ENCODE measurements around the gene RBPJ.

RBPJ gene

DNA sequence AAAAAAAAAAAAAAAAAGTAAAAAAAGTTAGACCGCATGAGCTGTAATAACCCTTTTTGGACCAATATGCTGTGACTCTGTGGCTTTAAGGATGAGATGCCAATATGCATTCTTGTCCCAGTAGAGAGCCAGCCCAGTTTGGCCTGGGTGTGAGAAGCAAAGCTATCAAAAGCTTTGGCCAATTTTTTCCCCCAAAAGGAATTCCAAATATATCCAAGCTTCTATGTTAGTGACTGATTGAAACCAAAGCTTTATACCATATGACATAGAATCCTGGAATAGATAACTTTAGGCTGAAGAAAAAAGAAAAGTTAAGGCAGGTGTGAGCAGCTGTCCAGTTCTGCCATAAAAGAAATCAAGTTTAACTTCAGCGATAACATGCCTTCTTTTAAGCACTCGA is 30.5 kb upstream of the RBPJ start:
- H3K27ac ChIP-seq (ENCODE audit: low read depth, low read length), result no peak overlapping the region
- no peak overlapping the region for H3K9ac ChIP-seq (ENCODE audit: low read length)
- no peak overlapping the region for H3K4me3 ChIP-seq (ENCODE audit: low read length)
- no peaks in the 10 kb centered on the region for H3K27me3 ChIP-seq (ENCODE audit: control insufficient read depth, insufficient read depth, low read length)
- H3K4me1 ChIP-seq (ENCODE audit: control insufficient read depth, insufficient read depth, low read length), result no peaks in the 10 kb centered on the region
- H3K36me3 ChIP-seq (ENCODE audit: control insufficient read depth, insufficient read depth, low read length), result no peaks in the 10 kb centered on the region

DNA sequence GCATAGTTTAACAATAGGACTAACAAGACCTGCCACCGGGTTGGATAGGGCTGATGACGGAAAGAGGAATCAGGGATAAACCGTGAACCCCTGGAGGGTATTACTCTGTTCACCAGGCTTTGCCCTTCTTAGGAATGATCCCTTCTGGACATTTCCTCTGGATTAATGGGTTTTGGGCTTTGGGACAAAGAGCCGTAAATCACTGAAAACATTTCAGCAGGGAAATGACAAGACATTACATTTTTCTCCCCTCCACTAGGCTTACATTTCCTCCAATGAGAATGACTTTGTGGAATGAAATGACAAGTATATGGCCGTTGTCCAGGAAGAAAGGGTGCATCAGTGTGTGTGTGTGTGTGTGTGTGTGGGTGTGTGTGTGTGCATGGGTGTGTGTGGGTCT is 25.9 kb upstream of the RBPJ start:
- Histone ChIP-seq H3K4me1 (ENCODE audit: control insufficient read depth, insufficient read depth, low read length) (no peaks in the 10 kb centered on the region), H3K4me3 (ENCODE audit: low read length) (no peak overlapping the region), H3K27me3 (ENCODE audit: control insufficient read depth, insufficient read depth, low read length) (no peaks in the 10 kb centered on the region), H3K36me3 (ENCODE audit: control insufficient read depth, insufficient read depth, low read length) (no peaks in the 10 kb centered on the region), H3K9ac (ENCODE audit: low read length) (no peak overlapping the region), H3K27ac (ENCODE audit: low read depth, low read length) (no peak overlapping the region)

- H3K4me1 ChIP-seq (ENCODE audit: control insufficient read depth, insufficient read depth, low read length), result no peaks in the 10 kb centered on the region
- no peaks in the 10 kb centered on the region for H3K27me3 ChIP-seq (ENCODE audit: control insufficient read depth, insufficient read depth, low read length)
- H3K9ac ChIP-seq (ENCODE audit: low read length), result no peak overlapping the region
- no peaks in the 10 kb centered on the region for H3K36me3 ChIP-seq (ENCODE audit: control insufficient read depth, insufficient read depth, low read length)
- no peak overlapping the region for H3K27ac ChIP-seq (ENCODE audit: low read depth, low read length)
- H3K4me3 ChIP-seq (ENCODE audit: low read length), result no peak overlapping the region
Observed at GRCh38 chr4:26296021-26296420, 24.8 kb upstream of the RBPJ start.

- Histone ChIP-seq H3K36me3 (ENCODE audit: control insufficient read depth, insufficient read depth, low read length) (no peaks in the 10 kb centered on the region), H3K27me3 (ENCODE audit: control insufficient read depth, insufficient read depth, low read length) (no peaks in the 10 kb centered on the region), H3K27ac (ENCODE audit: low read depth, low read length) (no peak overlapping the region), H3K4me3 (ENCODE audit: low read length) (no peak overlapping the region), H3K4me1 (ENCODE audit: control insufficient read depth, insufficient read depth, low read length) (no peaks in the 10 kb centered on the region), H3K9ac (ENCODE audit: low read length) (no peak overlapping the region)
Observed at GRCh38 chr4:26296514-26296913, 24.3 kb upstream of the RBPJ start.

DNA sequence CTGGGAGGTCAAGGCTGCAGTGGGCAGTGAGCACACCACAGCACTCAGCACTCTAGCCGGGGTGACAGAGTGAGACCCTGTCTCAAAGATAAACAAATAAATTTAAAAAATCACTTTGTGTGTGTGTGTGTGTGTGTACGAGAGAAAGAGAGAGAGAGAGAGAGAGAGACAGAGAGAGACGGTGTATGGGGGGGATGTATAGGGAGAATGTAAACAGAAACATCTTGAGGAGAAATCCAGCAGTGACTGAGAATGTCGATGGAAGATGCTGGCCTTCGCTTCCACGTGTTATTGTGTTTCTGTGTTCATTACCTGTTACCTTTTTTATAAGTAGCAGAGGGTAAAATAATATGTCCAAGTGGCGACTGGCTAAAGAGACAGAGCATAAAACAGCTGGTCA is 23.6 kb upstream of the RBPJ start:
- no peaks in the 10 kb centered on the region for H3K36me3 ChIP-seq (ENCODE audit: control insufficient read depth, insufficient read depth, low read length)
- no peak overlapping the region for H3K27ac ChIP-seq (ENCODE audit: low read depth, low read length)
- H3K27me3 ChIP-seq (ENCODE audit: control insufficient read depth, insufficient read depth, low read length), result no peaks in the 10 kb centered on the region
- H3K4me3 ChIP-seq (ENCODE audit: low read length), result no peak overlapping the region
- H3K9ac ChIP-seq (ENCODE audit: low read length), result no peak overlapping the region
- H3K4me1 ChIP-seq (ENCODE audit: control insufficient read depth, insufficient read depth, low read length), result no peaks in the 10 kb centered on the region

DNA sequence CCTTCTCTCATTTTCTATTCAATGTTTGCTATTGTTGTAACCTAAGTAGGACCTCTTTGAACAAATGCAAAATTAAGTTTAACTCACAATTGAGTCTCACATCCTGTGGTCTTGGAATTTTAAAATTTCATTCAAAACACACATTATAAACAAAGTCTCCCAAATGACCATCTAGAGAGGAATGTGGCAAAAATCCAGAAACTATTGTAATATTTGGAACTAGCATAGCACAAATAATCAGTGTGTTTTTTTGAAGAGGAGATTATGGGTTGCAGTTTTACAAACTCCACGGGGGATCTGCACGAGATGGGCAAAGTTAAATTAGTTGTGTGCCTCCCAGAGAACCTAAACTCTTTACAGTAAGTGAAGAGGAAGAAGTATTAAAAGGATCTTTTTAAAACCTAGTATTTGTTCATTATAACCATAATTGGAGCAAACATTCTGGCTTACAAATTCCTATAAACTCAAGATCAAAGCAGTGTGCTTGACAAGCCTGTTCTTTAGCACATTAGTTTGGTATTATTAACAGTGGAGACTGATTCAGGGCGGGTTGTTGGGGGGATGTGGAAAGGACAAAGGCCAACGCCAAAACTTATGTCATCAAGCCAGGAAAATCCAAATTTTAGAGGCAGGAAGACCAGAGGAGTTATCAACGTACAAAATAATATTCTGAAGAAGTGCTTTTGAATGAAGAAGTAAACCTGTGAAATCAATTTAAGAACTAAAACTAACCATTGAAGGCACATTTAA is 22.4 kb upstream of the RBPJ start:
- Histone ChIP-seq H3K27me3 (ENCODE audit: control insufficient read depth, insufficient read depth, low read length) (no peaks in the 10 kb centered on the region), H3K36me3 (ENCODE audit: control insufficient read depth, insufficient read depth, low read length) (no peaks in the 10 kb centered on the region), H3K9ac (ENCODE audit: low read length) (no peak overlapping the region), H3K4me1 (ENCODE audit: control insufficient read depth, insufficient read depth, low read length) (no peaks in the 10 kb centered on the region), H3K27ac (ENCODE audit: low read depth, low read length) (no peak overlapping the region), H3K4me3 (ENCODE audit: low read length) (no peak overlapping the region)

GRCh38 chr4:26299254-26299882 is 21.4 kb upstream of the RBPJ start:
- Histone ChIP-seq H3K4me3 (ENCODE audit: low read length) (no peak overlapping the region), H3K27ac (ENCODE audit: low read depth, low read length) (no peak overlapping the region), H3K36me3 (ENCODE audit: control insufficient read depth, insufficient read depth, low read length) (no peaks in the 10 kb centered on the region), H3K4me1 (ENCODE audit: control insufficient read depth, insufficient read depth, low read length) (no peaks in the 10 kb centered on the region), H3K9ac (ENCODE audit: low read length) (no peak overlapping the region), H3K27me3 (ENCODE audit: control insufficient read depth, insufficient read depth, low read length) (no peaks in the 10 kb centered on the region)

DNA sequence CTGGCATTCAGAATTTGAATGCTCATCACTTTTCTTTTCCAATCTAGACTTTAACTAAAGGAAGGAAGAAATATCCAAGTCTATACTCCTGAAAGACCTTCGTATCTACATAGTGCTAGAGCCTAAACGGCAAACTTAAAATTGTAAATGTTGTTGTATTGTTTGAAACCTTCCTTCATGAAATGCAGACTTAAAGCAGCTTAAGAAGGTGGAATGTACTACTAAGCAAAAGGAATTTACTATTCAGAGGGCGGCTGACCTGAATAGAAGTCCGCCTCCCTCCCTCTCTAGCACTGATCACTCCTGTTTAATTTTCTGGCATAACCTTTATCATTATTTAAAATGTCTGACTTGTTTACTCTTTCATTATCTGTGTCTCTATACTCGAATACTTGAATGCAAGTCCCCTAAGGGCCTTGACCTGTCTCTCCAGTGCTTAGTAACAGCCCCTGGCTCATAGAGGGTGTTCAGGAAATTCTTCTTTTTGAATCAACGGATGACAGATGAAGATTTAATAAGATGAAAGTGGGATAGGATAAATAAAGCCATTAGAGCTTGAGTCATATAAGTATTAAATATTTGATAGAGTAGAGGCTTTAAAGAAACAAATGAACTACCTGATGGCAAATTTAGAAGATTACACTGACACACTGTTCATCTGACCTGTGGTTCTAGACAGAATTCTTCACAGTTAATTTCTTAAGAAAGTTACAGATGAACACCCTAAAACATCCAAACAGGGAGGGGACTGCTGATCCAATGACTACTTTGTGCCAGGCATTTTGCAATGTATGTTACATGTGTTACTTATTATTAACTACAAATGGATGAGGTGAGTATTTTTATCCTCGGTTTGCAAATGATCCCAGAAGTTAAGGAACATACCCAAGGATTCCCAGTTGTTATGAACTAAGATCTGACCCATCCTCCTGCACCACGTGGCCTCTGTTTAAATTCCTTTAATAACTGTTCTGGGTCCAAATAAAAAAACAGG is 20.2 kb upstream of the RBPJ start:
- no peak overlapping the region for H3K4me3 ChIP-seq (ENCODE audit: low read length)
- H3K4me1 ChIP-seq (ENCODE audit: control insufficient read depth, insufficient read depth, low read length), result no peaks in the 10 kb centered on the region
- no peak overlapping the region for H3K9ac ChIP-seq (ENCODE audit: low read length)
- H3K27me3 ChIP-seq (ENCODE audit: control insufficient read depth, insufficient read depth, low read length), result no peaks in the 10 kb centered on the region
- no peaks in the 10 kb centered on the region for H3K36me3 ChIP-seq (ENCODE audit: control insufficient read depth, insufficient read depth, low read length)
- no peak overlapping the region for H3K27ac ChIP-seq (ENCODE audit: low read depth, low read length)

- Histone ChIP-seq H3K36me3 (ENCODE audit: control insufficient read depth, insufficient read depth, low read length) (no peaks in the 10 kb centered on the region), H3K4me3 (ENCODE audit: low read length) (no peak overlapping the region), H3K4me1 (ENCODE audit: control insufficient read depth, insufficient read depth, low read length) (no peaks in the 10 kb centered on the region), H3K27me3 (ENCODE audit: control insufficient read depth, insufficient read depth, low read length) (no peaks in the 10 kb centered on the region), H3K27ac (ENCODE audit: low read depth, low read length) (no peak overlapping the region), H3K9ac (ENCODE audit: low read length) (no peak overlapping the region)
Observed at GRCh38 chr4:26302031-26302899, 18.5 kb upstream of the RBPJ start.

- Histone ChIP-seq H3K36me3 (ENCODE audit: control insufficient read depth, insufficient read depth, low read length) (no peaks in the 10 kb centered on the region), H3K9ac (ENCODE audit: low read length) (no peak overlapping the region), H3K27me3 (ENCODE audit: control insufficient read depth, insufficient read depth, low read length) (no peaks in the 10 kb centered on the region), H3K4me1 (ENCODE audit: control insufficient read depth, insufficient read depth, low read length) (no peaks in the 10 kb centered on the region), H3K4me3 (ENCODE audit: low read length) (no peak overlapping the region), H3K27ac (ENCODE audit: low read depth, low read length) (no peak overlapping the region)
Observed at GRCh38 chr4:26303008-26303407, 17.8 kb upstream of the RBPJ start.

DNA sequence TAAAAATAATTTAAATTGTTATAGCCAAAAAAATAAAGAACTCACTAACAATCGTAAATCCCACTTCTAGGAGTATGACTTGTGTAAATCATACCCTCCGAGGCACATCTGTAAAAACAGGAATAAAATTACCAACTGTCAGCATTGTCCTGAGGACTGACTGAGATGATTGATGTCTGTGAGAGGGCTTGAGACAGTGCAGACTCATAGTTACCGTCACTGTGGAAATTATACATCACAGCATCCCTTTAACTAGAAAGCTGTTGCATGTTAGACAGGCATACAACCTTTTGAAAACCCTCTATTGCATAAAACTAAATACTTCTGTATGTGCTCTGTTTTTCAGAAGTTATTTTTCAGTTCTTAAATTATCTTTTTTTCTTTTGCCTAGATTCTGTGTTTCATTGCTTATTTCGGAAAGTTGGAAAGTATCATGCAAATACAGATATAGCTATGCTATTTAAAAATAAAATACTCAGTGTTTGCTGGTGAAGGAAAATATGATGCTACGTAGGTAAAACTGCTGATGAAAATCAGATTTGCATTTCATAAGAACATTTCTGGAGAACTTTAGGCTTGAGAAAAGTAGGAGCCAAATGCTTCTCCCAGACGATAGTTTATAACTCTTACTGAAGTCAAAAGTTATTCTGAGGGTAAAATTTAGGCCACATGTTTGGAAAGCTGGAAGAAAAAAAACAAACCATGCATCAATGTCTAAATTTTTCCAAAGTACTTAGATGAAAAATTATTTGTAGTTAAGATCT is 13.6 kb upstream of the RBPJ start:
- no peaks in the 10 kb centered on the region for H3K27me3 ChIP-seq (ENCODE audit: control insufficient read depth, insufficient read depth, low read length)
- no peaks in the 10 kb centered on the region for H3K36me3 ChIP-seq (ENCODE audit: control insufficient read depth, insufficient read depth, low read length)
- H3K4me1 ChIP-seq (ENCODE audit: control insufficient read depth, insufficient read depth, low read length), result no peaks in the 10 kb centered on the region
- no peak overlapping the region for H3K27ac ChIP-seq (ENCODE audit: low read depth, low read length)
- H3K4me3 ChIP-seq (ENCODE audit: low read length), result no peak overlapping the region
- H3K9ac ChIP-seq (ENCODE audit: low read length), result no peak overlapping the region

Data from rectal smooth muscle tissue (tissue), 1 donor.